Kidney (tissue), 14 donors: ENCODE measurements around the gene PDE1C. TPM values are rescaled to one million over a fixed set of nuclear protein-coding genes. Genes with fewer than 3 reads are reported as not detected.
A peak's percentile ranks its signal among the peaks of the same experiment; 100 is the strongest.

Experiments
- DNase-seq, 5 donors: peaks; one replicate each; pipeline ENCODE4 v3.0.0-alpha.2; 2013 to 2020
- FAIRE-seq: peaks from 2 replicates; lab custom pipeline; 2012; peaks lifted over from hg19 to GRCh38; lab: Jason Lieb, UNC
- H3K27ac ChIP-seq, 2 donors: one replicate each; pipeline ENCODE4 v1.7.0; 2013; ENCODE audit warnings: low read depth in 2 of 2, low read length in 2 of 2, inconsistent platforms in 1 of 2
- H3K27me3 ChIP-seq: one replicate; pipeline ENCODE4 v1.7.1; 2013; ENCODE audit warnings: low read length, inconsistent platforms; ENCODE audit not compliant: control insufficient read depth, insufficient read depth
- H3K36me3 ChIP-seq, 3 donors: one replicate each; pipeline versions ENCODE4 v1.7.0 to v1.7.1; 2013; ENCODE audit warnings: low read length in 3 of 3, control low read depth in 1 of 3, inconsistent platforms in 1 of 3; ENCODE audit not compliant: insufficient read depth in 3 of 3, control insufficient read depth in 2 of 3
- H3K4me1 ChIP-seq, 3 donors: one replicate each; pipeline versions ENCODE4 v1.7.0 to v1.7.1; 2013; ENCODE audit warnings: low read length in 3 of 3, inconsistent platforms in 1 of 3, low read depth in 1 of 3; ENCODE audit not compliant: control insufficient read depth in 2 of 3, insufficient read depth in 2 of 3
- H3K4me3 ChIP-seq, 3 donors: one replicate each; pipeline versions ENCODE4 v1.7.0 to v1.8.1; 2013; ENCODE audit warnings: low read length in 3 of 3, control low read depth in 1 of 3, inconsistent platforms in 1 of 3
- H3K9ac ChIP-seq, 3 donors: one replicate each; pipeline versions ENCODE4 v1.7.0 to v1.7.1; 2013; ENCODE audit warnings: low read length in 3 of 3, control low read depth in 1 of 3, inconsistent platforms in 1 of 3
- H3K9me3 ChIP-seq, 3 donors: one replicate each; pipeline versions ENCODE4 v1.7.0 to v1.7.1; 2013; ENCODE audit warnings: low read length in 3 of 3, control low read depth in 1 of 3, inconsistent platforms in 1 of 3; ENCODE audit not compliant: control insufficient read depth in 2 of 3, insufficient read depth in 1 of 3
- intact Hi-C: fragments of 100-400 bp; cut with DNase I; formaldehyde crosslinking; loops from one replicate; pipeline ENCODE4 v1.11.1; 2022
- polyA plus RNA-seq: library from polyadenylated mRNA; stranded (reverse); fragments of 350-450 nt; fragmentation: Illumina TruSeq; extraction: RNeasy Lipid Tissue Mini Kit (QIAGEN cat#74804); gene quantifications from one replicate; pipeline ENCODE4 v1.2.3, GENCODE V29; 2014; ENCODE audit warnings: low read depth, low replicate concordance; ENCODE audit not compliant: insufficient read depth
- total RNA-seq: library from RNA; stranded (reverse); fragmentation: NEBNext Ultra II Directional; extraction: Animal tissue kit (Norgen Biotek cat#: 25700); gene quantifications from one replicate; pipeline ENCODE4 v1.2.1, GENCODE V29; 2021
- TF ChIP-seq, protein P1 (sequence below): IDR thresholded peaks from 3 replicates; pipeline ENCODE4 v1.5.1; 2012; ENCODE audit warnings: mild to moderate bottlenecking, moderate library complexity, borderline replicate concordance; ENCODE audit not compliant: insufficient read depth; ENCODE audit errors: extremely low read depth
- donor health status: control.
- donor health status: control.
- donor health status: control.
- donor health status: control.
- donor health status: control.
- donor health status: DM: yes; HTN: yes; CAD: no.
- donor health status: Normal renal cell carcinoma (clear cell type).

Gene PDE1C
- total and polyA plus RNA-seq, 2 donors from 2014 or later = 3.3 to 5.5 TPM

DNA sequence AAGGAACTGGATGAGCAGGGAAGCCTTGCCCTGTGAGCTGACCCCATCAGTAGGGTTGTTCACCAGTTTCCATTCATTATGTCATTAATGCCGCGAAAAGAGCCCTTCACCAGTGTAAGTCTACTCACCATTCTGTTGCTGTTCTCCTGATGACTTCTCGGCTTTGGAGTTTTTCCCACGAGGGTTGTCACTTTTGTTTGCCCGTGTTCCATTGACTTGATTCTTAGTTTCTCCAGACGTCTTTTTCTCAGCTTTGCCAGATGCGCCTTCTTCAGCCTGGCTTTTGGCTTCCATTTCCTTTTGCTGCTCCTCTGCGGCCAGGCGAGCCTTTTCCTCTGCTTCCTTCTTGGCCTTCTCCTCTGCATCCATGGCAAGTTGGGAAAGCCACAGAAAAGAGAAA lies 254.4 kb downstream of the PDE1C start:
- no peak overlapping the region for H3K4me3 ChIP-seq
- no peak for DNase-seq
- intact Hi-C loops = no loop called here
- H3K36me3 ChIP-seq = no peaks in the 10 kb centered on the region
- no peaks in the 10 kb centered on the region for H3K27me3 ChIP-seq
- H3K9ac ChIP-seq = no peak overlapping the region
- no peaks in the 10 kb centered on the region for H3K4me1 ChIP-seq
- H3K27ac ChIP-seq = no peak overlapping the region
- H3K9me3 ChIP-seq = no peaks in the 10 kb centered on the region
- no peak for FAIRE-seq
- TF ChIP-seq, protein P1, sequence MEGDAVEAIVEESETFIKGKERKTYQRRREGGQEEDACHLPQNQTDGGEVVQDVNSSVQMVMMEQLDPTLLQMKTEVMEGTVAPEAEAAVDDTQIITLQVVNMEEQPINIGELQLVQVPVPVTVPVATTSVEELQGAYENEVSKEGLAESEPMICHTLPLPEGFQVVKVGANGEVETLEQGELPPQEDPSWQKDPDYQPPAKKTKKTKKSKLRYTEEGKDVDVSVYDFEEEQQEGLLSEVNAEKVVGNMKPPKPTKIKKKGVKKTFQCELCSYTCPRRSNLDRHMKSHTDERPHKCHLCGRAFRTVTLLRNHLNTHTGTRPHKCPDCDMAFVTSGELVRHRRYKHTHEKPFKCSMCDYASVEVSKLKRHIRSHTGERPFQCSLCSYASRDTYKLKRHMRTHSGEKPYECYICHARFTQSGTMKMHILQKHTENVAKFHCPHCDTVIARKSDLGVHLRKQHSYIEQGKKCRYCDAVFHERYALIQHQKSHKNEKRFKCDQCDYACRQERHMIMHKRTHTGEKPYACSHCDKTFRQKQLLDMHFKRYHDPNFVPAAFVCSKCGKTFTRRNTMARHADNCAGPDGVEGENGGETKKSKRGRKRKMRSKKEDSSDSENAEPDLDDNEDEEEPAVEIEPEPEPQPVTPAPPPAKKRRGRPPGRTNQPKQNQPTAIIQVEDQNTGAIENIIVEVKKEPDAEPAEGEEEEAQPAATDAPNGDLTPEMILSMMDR = no peak

DNA sequence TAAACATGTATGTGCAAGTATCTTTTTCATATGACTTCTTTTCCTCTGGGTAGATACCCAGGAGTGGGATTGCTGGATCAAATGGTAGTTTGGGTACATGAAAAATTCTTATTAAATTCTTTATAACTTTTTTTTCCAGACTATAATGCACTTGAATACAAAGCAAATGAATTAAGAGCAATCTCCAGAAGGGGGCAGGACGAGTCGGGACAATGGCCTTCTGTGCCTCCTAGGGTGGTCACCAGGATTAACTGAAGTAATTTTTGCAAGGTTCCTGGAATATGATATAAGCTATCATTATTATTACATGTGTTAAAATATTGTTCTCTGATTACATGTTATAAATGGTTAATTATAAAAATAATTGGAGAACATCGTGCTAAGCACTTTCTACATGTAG lies 256.0 kb downstream of the PDE1C start:
- Histone ChIP-seq H3K27ac (no peak overlapping the region), H3K36me3 (no peaks in the 10 kb centered on the region), H3K27me3 (no peaks in the 10 kb centered on the region), H3K4me1 (no peaks in the 10 kb centered on the region), H3K9me3 (no peaks in the 10 kb centered on the region), H3K9ac (no peak overlapping the region), H3K4me3 (no peak overlapping the region)
- intact Hi-C loops = no loop called here
- no peak for FAIRE-seq
- DNase-seq = peak in 2 of 5 donors; percentile 4 to 7
- TF ChIP-seq, protein P1 = no peak

DNA sequence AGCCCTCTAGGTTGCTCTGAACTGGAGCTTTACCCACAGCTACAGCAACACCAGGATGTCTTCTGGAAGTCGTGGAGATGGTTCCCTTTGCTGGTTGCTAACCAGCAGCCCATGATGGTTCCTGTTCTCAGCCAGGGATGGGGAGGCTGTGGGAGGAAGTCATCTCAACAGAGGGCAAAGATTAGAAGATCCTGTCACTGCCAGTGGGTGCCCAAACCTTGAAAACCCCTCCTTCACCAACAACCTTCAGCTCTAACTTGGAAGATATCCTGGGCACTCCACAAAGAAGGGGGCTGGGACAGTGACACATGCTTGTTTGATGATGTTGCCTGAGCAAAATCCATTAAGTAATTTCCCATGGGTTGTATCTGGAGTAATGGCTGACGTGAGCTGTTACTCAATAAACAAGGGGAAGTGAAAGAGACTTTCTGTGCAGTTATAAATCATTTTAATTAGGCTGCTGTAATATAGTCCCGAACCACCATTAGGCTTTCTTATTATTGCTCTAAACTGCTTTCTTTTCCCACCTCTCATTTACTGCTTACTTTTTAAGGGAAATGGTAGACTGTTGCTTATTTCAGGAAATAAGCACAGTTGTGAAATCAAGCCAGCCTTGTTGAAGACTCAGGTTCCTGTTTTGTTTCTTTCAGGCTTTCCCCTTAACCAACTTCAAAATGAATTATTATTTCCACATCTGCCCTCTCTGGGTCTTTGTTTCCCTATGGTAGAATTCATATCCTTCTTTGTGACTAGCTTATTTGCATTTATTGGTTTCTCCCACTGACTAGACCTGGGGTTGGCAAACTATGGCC lies 258.4 kb downstream of the PDE1C start:
- TF ChIP-seq, protein P1 = no peak
- no peak overlapping the region for H3K4me3 ChIP-seq
- no peak for FAIRE-seq
- H3K9me3 ChIP-seq = no peaks in the 10 kb centered on the region
- no peaks in the 10 kb centered on the region for H3K4me1 ChIP-seq
- H3K36me3 ChIP-seq = no peaks in the 10 kb centered on the region
- intact Hi-C loops = no loop called here
- H3K27ac ChIP-seq = no peak overlapping the region
- no peaks in the 10 kb centered on the region for H3K27me3 ChIP-seq
- peak in 3 of 5 donors; percentile 16 to 66 (median 61) for DNase-seq
- H3K9ac ChIP-seq = no peak overlapping the region
